OCI-LY3 (cell line): Measurements from ENCODE around the gene XDH.

ENCODE experiments used
- H2AFZ ChIP-seq: fragments of 200-600, 300-600 bp; shearing (Covaris generic); 2 replicates; pipeline ENCODE4 v1.6.0; 2014; ENCODE audit warnings: antibody characterized with exemption, low read depth, low read length
- H3K27ac ChIP-seq: fragments of 200-600, 300-600 bp; sonication (generic); 2 replicates; pipeline ENCODE4 v1.5.1; 2014; ENCODE audit warnings: mild to moderate bottlenecking, low read length, moderate library complexity, mixed read lengths
- H3K27me3 ChIP-seq: fragments of 200-600, 300-600 bp; sonication (generic); 2 replicates; pipeline ENCODE4 v1.6.1; 2014; ENCODE audit warnings: low read depth, low read length, mixed read lengths
- H3K36me3 ChIP-seq: fragments of 200-600, 300-600 bp; sonication (generic); replicated peaks from 2 replicates; pipeline ENCODE3; 2014; ENCODE audit warnings: low read depth, low read length, mixed read lengths
- H3K4me1 ChIP-seq: fragments of 300-600, 200-600 bp; sonication (generic); 2 replicates; pipeline ENCODE4 v1.6.1; 2014; ENCODE audit warnings: low read length, mixed read lengths
- H3K4me2 ChIP-seq: fragments of 200-600, 300-600 bp; sonication (generic); 2 replicates; pipeline ENCODE4 v1.6.1; 2014; ENCODE audit warnings: low read length, mixed read lengths
- H3K4me3 ChIP-seq: fragments of 300-600, 200-600 bp; sonication (generic); 2 replicates; pipeline ENCODE4 v1.5.1; 2014; ENCODE audit warnings: antibody characterized with exemption, mild to moderate bottlenecking, low read length, moderate library complexity
- H3K79me2 ChIP-seq: fragments of 300-600, 200-600 bp; shearing (Covaris generic); 2 replicates; pipeline ENCODE4 v1.6.1; 2014; ENCODE audit warnings: mild to moderate bottlenecking, low read length, mixed read lengths
- H3K9ac ChIP-seq: fragments of 300-600, 200-600 bp; shearing (Covaris generic); 2 replicates; pipeline ENCODE4 v1.6.0; 2014; ENCODE audit warnings: mild to moderate bottlenecking, low read length, moderate library complexity
- H3K9me3 ChIP-seq: fragments of 200-600, 300-600 bp; shearing (Covaris generic); 2 replicates; pipeline ENCODE4 v1.6.1; 2014; ENCODE audit warnings: low read length, mixed read lengths; ENCODE audit not compliant: insufficient read depth
- H4K20me1 ChIP-seq: fragments of 200-600, 300-600 bp; sonication (generic); 2 replicates; pipeline ENCODE4 v1.6.1; 2016; ENCODE audit warnings: low read length, mixed read lengths; ENCODE audit not compliant: insufficient read depth
- EZH2phosphoT487 ChIP-seq: fragments of 200-600 bp; shearing (Covaris generic); IDR thresholded peaks from 2 replicates; pipeline ENCODE4 v1.6.1; 2018; ENCODE audit warnings: antibody characterized with exemption, mixed run types, low read depth
- TF ChIP-seq, protein P1 (sequence below): fragments of 200-600, 300-600 bp; sonication (generic); IDR thresholded peaks from 2 replicates; pipeline ENCODE4 v1.5.1; 2014; ENCODE audit warnings: antibody characterized with exemption, low read length, low read depth

Gene XDH

DNA sequence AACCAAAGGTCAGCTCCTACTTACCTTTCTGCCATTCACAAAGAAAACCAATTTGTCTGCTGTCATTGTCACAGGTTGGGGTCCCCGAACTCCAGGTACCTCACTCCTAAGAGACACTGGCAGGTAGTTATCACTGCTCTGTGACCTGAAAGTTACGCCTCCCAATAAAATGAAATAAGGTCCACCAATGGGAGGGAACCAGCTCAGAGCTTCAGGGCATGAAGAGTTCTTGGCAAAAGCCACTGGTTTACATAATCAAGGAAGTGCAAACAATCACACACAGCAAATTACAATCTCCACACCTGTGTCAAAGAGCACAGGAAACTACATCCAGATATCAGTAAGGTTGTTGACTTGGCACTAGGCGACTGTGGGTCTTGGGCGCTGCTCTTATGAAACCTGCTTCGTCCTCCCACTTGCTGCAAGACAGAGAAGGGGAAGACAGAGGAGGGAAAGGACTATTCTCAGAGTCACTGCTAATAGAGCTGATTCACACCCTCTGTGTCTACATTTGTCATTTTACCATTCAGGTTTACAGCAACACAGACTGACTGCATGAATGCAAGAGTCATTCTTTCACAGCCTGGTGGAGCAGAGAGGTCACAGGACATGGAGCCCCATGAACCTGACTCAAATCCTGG is at the start of gene XDH:
TSS of gene XDH (minus strand) at position 142 of the 641 bp plus-strand sequence. CDS start at position 66, 76 bp downstream.
- no peaks in the 10 kb centered on the region for H3K27me3 ChIP-seq
- peaks cover 11% of the 10 kb centered on the region for H3K9me3 ChIP-seq
- H3K27ac ChIP-seq: no peak within 1 kb of the TSS
- H3K9ac ChIP-seq: no peak within 1 kb of the TSS
- H3K4me1 ChIP-seq: peaks cover 10% of the 10 kb centered on the region
- H3K4me3 ChIP-seq: no peak within 1 kb of the TSS
- no peaks in the 10 kb centered on the region for H3K36me3 ChIP-seq
- no peak within 1 kb of the TSS for H2AFZ ChIP-seq
- H4K20me1 ChIP-seq: no peaks in the 10 kb centered on the region
- no peaks in the 10 kb centered on the region for H3K79me2 ChIP-seq
- no peak within 1 kb of the TSS for H3K4me2 ChIP-seq
- no peak for TF ChIP-seq EZH2phosphoT487
- TF ChIP-seq, protein P1, sequence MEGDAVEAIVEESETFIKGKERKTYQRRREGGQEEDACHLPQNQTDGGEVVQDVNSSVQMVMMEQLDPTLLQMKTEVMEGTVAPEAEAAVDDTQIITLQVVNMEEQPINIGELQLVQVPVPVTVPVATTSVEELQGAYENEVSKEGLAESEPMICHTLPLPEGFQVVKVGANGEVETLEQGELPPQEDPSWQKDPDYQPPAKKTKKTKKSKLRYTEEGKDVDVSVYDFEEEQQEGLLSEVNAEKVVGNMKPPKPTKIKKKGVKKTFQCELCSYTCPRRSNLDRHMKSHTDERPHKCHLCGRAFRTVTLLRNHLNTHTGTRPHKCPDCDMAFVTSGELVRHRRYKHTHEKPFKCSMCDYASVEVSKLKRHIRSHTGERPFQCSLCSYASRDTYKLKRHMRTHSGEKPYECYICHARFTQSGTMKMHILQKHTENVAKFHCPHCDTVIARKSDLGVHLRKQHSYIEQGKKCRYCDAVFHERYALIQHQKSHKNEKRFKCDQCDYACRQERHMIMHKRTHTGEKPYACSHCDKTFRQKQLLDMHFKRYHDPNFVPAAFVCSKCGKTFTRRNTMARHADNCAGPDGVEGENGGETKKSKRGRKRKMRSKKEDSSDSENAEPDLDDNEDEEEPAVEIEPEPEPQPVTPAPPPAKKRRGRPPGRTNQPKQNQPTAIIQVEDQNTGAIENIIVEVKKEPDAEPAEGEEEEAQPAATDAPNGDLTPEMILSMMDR: no peak

DNA sequence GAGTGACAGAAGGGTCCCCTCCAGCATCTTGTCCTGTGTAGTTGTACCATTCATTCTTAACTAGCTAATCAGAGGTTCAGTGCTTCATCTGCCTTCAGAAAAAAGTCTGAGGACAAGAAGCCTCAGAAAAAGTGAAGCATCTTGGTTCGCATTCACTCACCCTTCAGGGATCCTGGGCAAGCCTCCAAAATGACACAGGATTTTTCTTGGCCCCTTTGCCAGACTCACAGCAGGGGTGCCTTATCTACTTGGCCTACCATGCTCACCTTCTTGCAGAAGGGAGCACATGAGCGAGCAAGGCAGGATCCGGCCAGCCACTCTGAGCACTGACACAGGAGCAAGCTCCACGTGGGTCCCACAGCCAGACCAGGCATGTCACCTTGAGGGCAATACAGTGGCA is 43.1 kb upstream of the XDH start:
- Histone ChIP-seq H2AFZ (no peak overlapping the region), H3K9me3 (no peaks in the 10 kb centered on the region), H4K20me1 (no peaks in the 10 kb centered on the region), H3K36me3 (no peaks in the 10 kb centered on the region), H3K27me3 (no peaks in the 10 kb centered on the region), H3K4me1 (no peaks in the 10 kb centered on the region), H3K4me3 (no peak overlapping the region), H3K9ac (no peak overlapping the region), H3K4me2 (no peak overlapping the region), H3K27ac (no peak overlapping the region), H3K79me2 (no peaks in the 10 kb centered on the region)
- TF ChIP-seq, protein P1: no peak
- no peak for TF ChIP-seq EZH2phosphoT487

DNA sequence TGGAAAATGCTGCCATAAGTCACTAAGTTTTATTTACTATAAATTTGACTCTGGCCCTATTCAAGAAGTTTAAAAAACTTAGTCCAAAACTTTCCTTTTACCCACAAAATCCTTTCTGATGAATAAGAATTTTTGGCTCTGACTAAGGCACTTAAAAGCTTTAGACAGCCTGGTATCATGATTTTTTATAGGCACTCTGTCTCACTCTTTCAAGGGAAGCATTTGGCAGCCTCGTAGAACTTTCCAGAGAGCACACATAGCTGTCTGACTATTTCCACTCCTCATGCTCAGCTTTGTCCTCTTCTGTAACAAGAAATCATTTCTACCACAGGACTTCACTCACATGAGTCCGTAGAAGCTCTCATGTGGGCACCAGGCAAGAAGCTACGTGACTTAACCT is 32.3 kb upstream of the XDH start:
- no peaks in the 10 kb centered on the region for H3K4me1 ChIP-seq

DNA sequence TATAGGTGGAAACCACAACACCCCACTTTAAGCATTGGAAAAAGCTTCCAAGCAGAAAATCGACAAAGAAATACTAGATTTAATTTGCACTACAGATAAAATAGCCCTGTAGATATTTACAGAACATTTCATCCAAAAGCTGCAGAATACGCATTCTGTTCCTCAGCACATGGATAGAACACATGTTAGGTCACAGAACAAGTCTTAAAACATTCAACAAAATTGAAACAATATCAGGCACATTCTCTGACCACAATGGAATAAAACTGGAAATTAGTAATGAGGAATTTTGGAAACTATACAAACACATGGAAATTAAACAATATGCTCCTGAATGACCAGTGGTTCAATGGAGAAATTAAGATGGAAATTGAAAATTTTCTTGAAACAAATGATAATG is 27.8 kb upstream of the XDH start:
- TF ChIP-seq EZH2phosphoT487: no peak
- TF ChIP-seq, protein P1: no peak
- Histone ChIP-seq H3K9ac (no peak overlapping the region), H2AFZ (no peak overlapping the region), H4K20me1 (no peaks in the 10 kb centered on the region), H3K27me3 (no peaks in the 10 kb centered on the region; the same call in 1 of the 2 replicates), H3K27ac (no peak overlapping the region), H3K9me3 (no peaks in the 10 kb centered on the region), H3K4me3 (no peak overlapping the region), H3K79me2 (no peaks in the 10 kb centered on the region), H3K36me3 (no peaks in the 10 kb centered on the region), H3K4me2 (no peak overlapping the region), H3K4me1 (no peaks in the 10 kb centered on the region)

More for the DNA sequence above, 32.3 kb upstream of the XDH start:
- TF ChIP-seq EZH2phosphoT487: no peak
- TF ChIP-seq, protein P1: no peak
- no peaks in the 10 kb centered on the region; the same call in 1 of the 2 replicates for H3K27me3 ChIP-seq
- H3K9ac ChIP-seq: no peak overlapping the region
- no peaks in the 10 kb centered on the region for H3K79me2 ChIP-seq
- no peak overlapping the region for H2AFZ ChIP-seq
- no peaks in the 10 kb centered on the region for H3K36me3 ChIP-seq
- H3K4me3 ChIP-seq: no peak overlapping the region
- H4K20me1 ChIP-seq: no peaks in the 10 kb centered on the region
- H3K9me3 ChIP-seq: no peaks in the 10 kb centered on the region
- no peak overlapping the region for H3K4me2 ChIP-seq
- H3K27ac ChIP-seq: no peak overlapping the region
